H9 (cell line): ENCODE measurements around the gene CLRN3. TPM values are rescaled to one million over a fixed set of nuclear protein-coding genes. Genes with fewer than 3 reads are reported as not detected.
A peak's percentile ranks its signal among the peaks of the same experiment; 100 is the strongest.

ENCODE experiments used
- DNase-seq: peaks from one replicate; pipeline ENCODE4 v3.0.0-alpha.2; 2017
- H2AFZ ChIP-seq: one replicate; pipeline ENCODE4 v1.6.1; 2013; ENCODE audit warnings: mild to moderate bottlenecking, low read length, control low read depth, moderate library complexity
- H2AK5ac ChIP-seq: 2 replicates; pipeline ENCODE4 v1.6.1; 2013; ENCODE audit warnings: low read length, control low read depth, mixed read lengths; ENCODE audit not compliant: insufficient read length
- H2BK120ac ChIP-seq: one replicate; pipeline ENCODE4 v1.6.1; 2013; ENCODE audit warnings: low read depth, mild to moderate bottlenecking, low read length, control low read depth, inconsistent platforms; ENCODE audit not compliant: poor library complexity, severe bottlenecking
- H2BK12ac ChIP-seq: 2 replicates; pipeline ENCODE4 v1.6.1; 2013; ENCODE audit warnings: low read length, control low read depth, mixed read lengths, low read depth; ENCODE audit not compliant: insufficient read length
- H2BK15ac ChIP-seq: 2 replicates; pipeline ENCODE4 v1.6.1; 2013; ENCODE audit warnings: low read depth, low read length, control low read depth
- H2BK20ac ChIP-seq: one replicate; pipeline ENCODE4 v1.6.1; 2013; ENCODE audit warnings: low read depth, mild to moderate bottlenecking, low read length, control low read depth, inconsistent platforms; ENCODE audit not compliant: poor library complexity, severe bottlenecking
- H2BK5ac ChIP-seq: 2 replicates; pipeline ENCODE4 v1.6.1; 2013; ENCODE audit warnings: low read length, control low read depth, mixed read lengths; ENCODE audit not compliant: insufficient read length
- H3K14ac ChIP-seq: 2 replicates; pipeline ENCODE4 v1.6.1; 2013; ENCODE audit warnings: low read length, control low read depth; ENCODE audit not compliant: insufficient read depth
- H3K18ac ChIP-seq: 2 replicates; pipeline ENCODE4 v1.6.1; 2013; ENCODE audit warnings: low read depth, mild to moderate bottlenecking, mixed read lengths, low read length, control low read depth; ENCODE audit not compliant: insufficient read length
- H3K23ac ChIP-seq: 2 replicates; pipeline ENCODE4 v1.6.1; 2013; ENCODE audit warnings: low read length, control low read depth, mixed read lengths, low read depth; ENCODE audit not compliant: insufficient read length
- H3K23me2 ChIP-seq: 2 replicates; pipeline ENCODE4 v1.6.1; 2013; ENCODE audit warnings: low read depth, mild to moderate bottlenecking, mixed read lengths, low read length, control low read depth; ENCODE audit not compliant: insufficient read length, poor library complexity, severe bottlenecking
- H3K27ac ChIP-seq: 2 replicates; pipeline ENCODE4 v1.5.1; 2013; ENCODE audit warnings: low read length, control low read depth, mixed read lengths, low read depth; ENCODE audit not compliant: insufficient read length
- H3K27me3 ChIP-seq: 2 replicates; pipeline ENCODE4 v1.6.1; 2013; ENCODE audit warnings: low read length, control low read depth, inconsistent platforms; ENCODE audit not compliant: insufficient read depth
- H3K4ac ChIP-seq: 2 replicates; pipeline ENCODE4 v1.6.1; 2013; ENCODE audit warnings: low read depth, mild to moderate bottlenecking, control low read depth, inconsistent platforms, low read length, moderate library complexity
- H3K4me1 ChIP-seq: 2 replicates; pipeline ENCODE4 v1.6.1; 2013; ENCODE audit warnings: low read length, control low read depth, inconsistent platforms; ENCODE audit not compliant: insufficient read depth
- H3K4me2 ChIP-seq: 2 replicates; pipeline ENCODE4 v1.6.1; 2013; ENCODE audit warnings: low read length, control low read depth, mixed read lengths; ENCODE audit not compliant: insufficient read length, insufficient read depth
- H3K56ac ChIP-seq: 2 replicates; pipeline ENCODE4 v1.6.1; 2013; ENCODE audit warnings: low read depth, mild to moderate bottlenecking, mixed read lengths, low read length, control low read depth; ENCODE audit not compliant: insufficient read length
- H3K79me1 ChIP-seq: 2 replicates; pipeline ENCODE4 v1.6.1; 2013; ENCODE audit warnings: low read depth, mild to moderate bottlenecking, moderate library complexity, low read length, control low read depth, inconsistent platforms; ENCODE audit not compliant: insufficient read depth, poor library complexity, severe bottlenecking
- H3K79me2 ChIP-seq: 2 replicates; pipeline ENCODE4 v1.6.1; 2013; ENCODE audit warnings: low read length, control low read depth, inconsistent platforms; ENCODE audit not compliant: insufficient read depth
- H3K9ac ChIP-seq: 2 replicates; pipeline ENCODE4 v1.6.1; 2013; ENCODE audit warnings: low read length, control low read depth, mixed read lengths; ENCODE audit not compliant: insufficient read length; ENCODE audit errors: extremely low read depth
- H3K9me3 ChIP-seq: one replicate; pipeline ENCODE4 v1.6.1; 2013; ENCODE audit warnings: low read depth, low read length, inconsistent platforms; ENCODE audit not compliant: control insufficient read depth
- H3T11ph ChIP-seq: one replicate; pipeline ENCODE4 v1.6.1; 2013; ENCODE audit warnings: mild to moderate bottlenecking, low read length, control low read depth, inconsistent platforms
- H4K20me1 ChIP-seq: one replicate; pipeline ENCODE4 v1.6.1; 2013; ENCODE audit not compliant: control insufficient read depth, insufficient read length, insufficient read depth
- H4K5ac ChIP-seq: 2 replicates; pipeline ENCODE4 v1.6.1; 2013; ENCODE audit warnings: low read depth, mild to moderate bottlenecking, mixed read lengths, low read length, control low read depth; ENCODE audit not compliant: insufficient read length
- H4K8ac ChIP-seq: replicated peaks from 2 replicates; pipeline ENCODE4 v1.6.1; 2013; ENCODE audit warnings: low read length, control low read depth, mixed read lengths, low read depth; ENCODE audit not compliant: insufficient read length
- H4K91ac ChIP-seq: 2 replicates; pipeline ENCODE4 v1.6.1; 2013; ENCODE audit warnings: low read depth, mild to moderate bottlenecking, moderate library complexity, mixed read lengths, low read length, control low read depth; ENCODE audit not compliant: insufficient read length
- H3K27ac Mint-ChIP-seq, 3 experiments: 2 replicates in 2 of 3; 3 replicates in 1 of 3; pipeline ENCODE4 v1.8.0; 2020 to 2021; ENCODE audit warnings: mixed read lengths in 3 of 3, mild to moderate bottlenecking in 1 of 3, moderate library complexity in 1 of 3
- H3K27me3 Mint-ChIP-seq: 2 replicates; pipeline ENCODE4 v1.8.0; 2021; ENCODE audit warnings: low read depth, mild to moderate bottlenecking, moderate library complexity, mixed read lengths
- H3K36me3 Mint-ChIP-seq, 3 experiments: 2 replicates in 2 of 3; 3 replicates in 1 of 3; pipeline ENCODE4 v1.8.0; 2020 to 2021; ENCODE audit warnings: low read depth in 3 of 3, mixed read lengths in 3 of 3; ENCODE audit not compliant: insufficient read depth in 1 of 3
- H3K4me1 Mint-ChIP-seq, 2 experiments: 2 replicates each; pipeline ENCODE4 v1.8.0; 2020; ENCODE audit warnings: mixed read lengths in 2 of 2
- H3K4me3 Mint-ChIP-seq, 2 experiments: 2 replicates in 1 of 2; 3 replicates in 1 of 2; pipeline ENCODE4 v1.8.0; 2020 to 2021; ENCODE audit warnings: mild to moderate bottlenecking in 2 of 2, mixed read lengths in 2 of 2, moderate library complexity in 1 of 2
- H3K9me3 Mint-ChIP-seq, 2 experiments: 2 replicates in 1 of 2; 3 replicates in 1 of 2; pipeline ENCODE4 v1.8.0; 2020; ENCODE audit warnings: mild to moderate bottlenecking in 2 of 2, mixed read lengths in 2 of 2, moderate library complexity in 1 of 2
- CTCF ChIP-seq: fragments of 200-600 bp; sonication (generic); conservative IDR thresholded peaks from 3 replicates; pipeline ENCODE4 v1.8.0; 2021; ENCODE audit warnings: antibody characterized with exemption, mild to moderate bottlenecking
- WGBS: extraction: QIAGEN DNeasy Blood & Tissue Kit; methylation state at CpG from one replicate; pipeline ENCODE4 v1.1.7; 2013; ENCODE audit warnings: missing lambda C conversion rate, low lambda C conversion rate, mixed read lengths; ENCODE audit not compliant: insufficient read length; ENCODE audit errors: extremely low coverage; 5-methylcytosine and 5-hydroxymethylcytosine counted together
- total RNA-seq: library from RNA; stranded (reverse); gene quantifications from 2 replicates; pipeline ENCODE4 v1.2.1, GENCODE V29; 2021

The CLRN3 gene
- total RNA-seq, 1 experiment from 2014 or later, result not detected

GRCh38 chr10:127832501-127832900 lies 60.2 kb downstream of the CLRN3 start:
- no CpG with 5 or more reads among the region's 4 CpGs for WGBS
- Histone ChIP-seq H2BK12ac (no peak overlapping the region), H3K56ac (no peak overlapping the region), H3K23ac (no peak overlapping the region), H2BK15ac (no peak overlapping the region), H3K9ac (no peak overlapping the region), H3K9me3 (no peaks in the 10 kb centered on the region), H3K14ac (no peak overlapping the region), H2BK120ac (no peak overlapping the region), H3K27ac (no peak overlapping the region), H3K4ac (no peak overlapping the region), H4K91ac (no peak overlapping the region), H3K4me2 (no peak overlapping the region), H3K79me2 (no peaks in the 10 kb centered on the region), H3K18ac (no peak overlapping the region), H4K20me1 (no peaks in the 10 kb centered on the region), H4K8ac (no peak overlapping the region), H3T11ph (no peak overlapping the region), H2AFZ (no peak overlapping the region), H3K4me1 (no peaks in the 10 kb centered on the region), H2BK20ac (no peak overlapping the region), H3K27me3 (no peaks in the 10 kb centered on the region), H3K79me1 (no peaks in the 10 kb centered on the region), H2BK5ac (no peak overlapping the region), H2AK5ac (no peak overlapping the region), H3K23me2 (no peaks in the 10 kb centered on the region), H4K5ac (no peak overlapping the region)
- Mint-ChIP-seq H3K27me3 (peaks cover 2% of the 10 kb centered on the region; the same call in 1 of the 2 replicates), H3K27ac (peak overlapping the region in 1 of 3 experiments; percentile 87; a peak in 1 of 7 replicates), H3K4me1 (peaks cover 6% of the 10 kb centered on the region in 2 experiments), H3K4me3 (no peak overlapping the region), H3K36me3 (no peaks in the 10 kb centered on the region), H3K9me3 (no peaks in the 10 kb centered on the region)
- no peak for TF ChIP-seq CTCF
- DNase-seq, result no peak
